Measurements from ENCODE around the gene DUSP22.

The DUSP22 gene

DNA sequence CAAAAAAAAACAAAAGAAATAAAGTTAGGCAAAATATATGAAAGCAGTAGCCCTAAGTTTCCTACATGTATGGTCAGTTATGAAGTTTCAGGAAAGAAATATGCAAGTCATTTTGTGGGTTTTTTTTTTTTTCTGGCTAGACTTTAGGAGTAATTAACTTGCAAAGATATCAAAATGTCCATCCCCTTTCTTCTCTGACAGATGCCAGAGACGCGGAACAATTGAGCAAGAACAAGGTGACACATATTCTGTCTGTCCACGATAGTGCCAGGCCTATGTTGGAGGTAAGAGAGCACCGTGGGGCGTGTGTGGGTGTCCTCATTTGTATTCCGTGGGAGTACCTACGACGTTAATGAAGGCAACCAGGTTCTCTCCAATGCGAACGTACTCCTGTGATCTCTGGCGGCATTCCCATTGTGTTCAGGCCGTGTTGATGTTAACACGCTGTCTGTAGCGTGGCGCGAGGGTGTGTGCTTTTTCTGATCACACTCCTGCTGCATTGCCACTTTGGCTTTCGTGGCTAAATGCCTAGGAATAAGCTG, 19.5 kb downstream of the DUSP22 start:
- DNase-seq (ENCODE audit: low spot score), result no peak

DNA sequence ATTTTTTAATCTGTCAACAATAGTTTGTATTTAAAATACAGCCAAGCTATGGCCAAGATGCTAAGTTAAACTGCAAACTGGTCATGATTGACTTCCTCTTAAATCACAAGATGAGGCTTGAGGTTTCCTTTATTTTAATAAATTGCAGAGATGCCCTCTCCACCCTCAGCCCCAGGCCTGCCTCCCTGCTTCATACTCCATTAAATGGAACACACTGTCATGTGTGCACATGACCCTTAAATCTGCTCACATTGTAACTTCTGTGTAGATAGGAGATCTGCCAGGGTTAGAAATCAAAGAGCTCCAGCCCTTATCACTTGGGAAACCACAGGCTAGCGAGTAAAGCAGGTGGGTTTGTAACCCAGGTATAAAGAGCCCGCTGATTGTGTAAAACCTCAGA, 20.8 kb downstream of the DUSP22 start:
- no peak for DNase-seq (ENCODE audit: low spot score)

- DNase-seq (ENCODE audit: low spot score), result no peak
These were observed 21.6 kb downstream of the DUSP22 start for GRCh38 chr6:313917-314316.

DNA sequence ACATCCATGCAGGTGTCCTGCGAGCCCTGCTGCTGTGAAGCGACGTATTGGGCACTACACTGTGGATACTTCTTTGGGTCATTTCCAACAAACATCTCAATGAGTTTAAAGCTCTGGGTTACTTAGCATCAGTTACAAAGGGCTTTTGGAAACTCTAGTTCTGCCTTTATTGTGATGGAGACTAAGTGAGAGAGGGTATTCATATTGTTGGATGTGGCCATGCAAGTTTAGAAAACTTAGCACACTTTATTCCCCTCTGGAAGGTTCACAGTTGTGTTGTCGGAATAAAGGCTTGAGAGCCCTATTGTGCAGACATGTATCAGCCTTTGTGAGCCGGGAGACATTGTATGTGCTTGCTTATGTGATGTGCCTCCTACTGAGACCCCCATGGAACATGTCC, 22.1 kb downstream of the DUSP22 start:
- DNase-seq (ENCODE audit: low spot score), result no peak

DNA sequence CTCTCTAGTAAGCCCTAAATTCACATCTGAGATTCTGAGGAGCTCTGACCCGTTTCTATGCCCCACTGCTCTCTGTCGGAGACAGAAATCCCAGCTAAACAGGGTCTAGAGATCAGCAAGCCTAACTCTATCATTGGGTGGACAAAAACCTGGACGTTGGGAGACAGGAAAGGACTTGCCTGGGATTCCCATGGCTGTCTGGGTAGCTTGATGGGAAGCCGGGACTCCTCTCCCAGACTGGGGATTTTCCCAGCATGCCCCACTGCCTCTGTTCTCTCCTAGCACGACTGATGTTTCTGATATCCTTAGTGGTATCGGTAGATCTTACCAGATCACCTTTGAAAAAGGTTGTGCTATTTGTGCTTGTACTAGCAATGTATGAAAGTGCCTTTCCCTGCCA, 22.9 kb downstream of the DUSP22 start:
- DNase-seq (ENCODE audit: low spot score), result no peak

GRCh38 chr6:315921-316752, 23.9 kb downstream of the DUSP22 start:
- no peak for DNase-seq (ENCODE audit: low spot score)

GRCh38 chr6:316753-317038, 24.4 kb downstream of the DUSP22 start:
- DNase-seq (ENCODE audit: low spot score), result no peak

- DNase-seq (ENCODE audit: low spot score), result no peak
These were observed 24.8 kb downstream of the DUSP22 start for GRCh38 chr6:317060-317447.

GRCh38 chr6:317448-318144, 25.3 kb downstream of the DUSP22 start:
- DNase-seq (ENCODE audit: low spot score), result no peak

GRCh38 chr6:318243-318890, 26.1 kb downstream of the DUSP22 start:
- no peak for DNase-seq (ENCODE audit: low spot score)

GRCh38 chr6:319177-320131, 27.2 kb downstream of the DUSP22 start:
- no peak for DNase-seq (ENCODE audit: low spot score)

- DNase-seq (ENCODE audit: low spot score), result no peak
These were observed 28.3 kb downstream of the DUSP22 start for GRCh38 chr6:320351-321157.

DNA sequence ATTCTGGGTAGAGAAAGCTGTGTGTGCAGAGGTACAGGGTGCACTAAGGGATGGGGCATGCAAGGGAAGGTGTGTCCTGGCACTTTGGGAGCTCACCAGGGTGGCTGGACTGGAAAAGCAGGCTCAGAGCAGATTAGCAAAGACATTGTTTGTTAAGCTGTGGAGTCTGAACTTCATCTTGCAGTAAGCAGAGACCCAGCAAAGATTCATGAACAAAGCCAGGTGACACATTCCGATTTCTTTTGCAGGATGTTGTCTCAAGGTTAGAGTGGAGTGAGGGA, 28.8 kb downstream of the DUSP22 start:
- DNase-seq (ENCODE audit: low spot score), result no peak

GRCh38 chr6:321536-322258, 29.4 kb downstream of the DUSP22 start:
- no peak for DNase-seq (ENCODE audit: low spot score)

GRCh38 chr6:322259-322930, 30.1 kb downstream of the DUSP22 start:
- DNase-seq (ENCODE audit: low spot score), result no peak

DNA sequence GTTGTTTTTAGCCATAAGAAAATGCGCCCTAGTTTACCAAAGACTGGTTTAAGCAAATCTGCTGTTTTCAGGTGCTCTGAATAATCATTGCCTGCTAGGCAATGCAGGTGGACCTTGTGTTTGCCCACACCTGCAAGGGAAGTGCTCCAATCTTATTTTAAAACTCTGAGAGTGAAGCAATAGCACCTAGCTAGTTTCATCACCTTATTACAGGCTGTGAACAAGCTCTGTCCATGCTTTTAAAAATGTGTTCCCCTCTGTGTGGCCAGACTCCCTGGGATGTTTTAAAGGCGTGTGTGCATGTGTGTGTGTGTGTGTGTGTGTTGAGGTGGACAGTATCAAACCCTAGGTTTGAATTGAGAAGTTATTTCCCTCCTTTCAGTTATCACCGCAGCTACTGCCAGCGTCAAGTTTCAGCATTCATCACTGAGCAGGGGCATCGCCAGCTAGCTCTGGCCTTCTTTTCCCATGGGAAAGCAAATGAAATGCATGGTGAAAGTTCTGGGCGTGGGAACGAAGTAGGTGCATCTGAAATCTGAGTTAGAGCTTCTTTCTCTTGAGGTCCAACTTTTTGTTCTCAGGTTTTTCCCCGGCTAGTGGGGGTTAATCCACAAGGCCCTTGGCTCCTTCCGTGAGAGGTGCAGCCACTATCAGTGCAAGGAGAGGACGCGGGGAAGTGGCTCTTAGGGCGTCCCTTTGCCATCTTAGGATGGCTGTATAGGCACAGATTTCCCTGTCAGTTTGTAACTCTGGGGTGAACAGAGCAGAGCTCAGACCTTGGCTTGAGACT, 30.8 kb downstream of the DUSP22 start:
- no peak for DNase-seq (ENCODE audit: low spot score)

- no peak for DNase-seq (ENCODE audit: low spot score)
These were observed 31.4 kb downstream of the DUSP22 start for GRCh38 chr6:323730-324088.

DNA sequence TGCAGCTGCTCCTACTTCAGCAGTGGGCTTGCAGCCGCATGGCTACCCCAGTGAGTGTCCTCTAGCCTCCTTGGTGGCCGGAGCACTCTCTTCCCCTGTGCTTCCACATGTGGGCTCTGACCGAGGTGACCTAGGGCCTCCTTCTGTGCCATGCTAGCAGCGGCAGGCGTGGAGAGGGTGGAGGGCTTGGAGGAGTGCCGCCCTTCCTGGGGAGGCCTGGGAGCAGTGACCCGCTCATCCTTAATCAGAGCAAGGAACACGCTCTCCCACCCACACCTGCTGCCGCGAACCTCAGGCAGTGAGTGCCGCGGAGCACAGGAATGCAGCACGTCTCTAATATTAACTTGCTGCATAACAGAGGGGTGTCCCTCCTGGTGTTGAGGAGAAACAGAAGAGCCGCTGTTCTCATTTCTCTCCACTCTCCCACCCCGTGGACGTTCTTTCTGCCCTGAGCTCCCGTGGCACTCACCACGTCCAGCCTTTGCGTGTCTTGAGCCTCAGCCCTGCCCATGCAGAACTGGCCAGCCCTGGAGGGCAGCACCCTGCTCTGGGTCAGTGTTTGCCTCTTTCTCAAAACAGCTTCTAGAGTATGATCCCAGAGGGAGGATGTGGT, 31.9 kb downstream of the DUSP22 start:
- DNase-seq (ENCODE audit: low spot score), result no peak

DNA sequence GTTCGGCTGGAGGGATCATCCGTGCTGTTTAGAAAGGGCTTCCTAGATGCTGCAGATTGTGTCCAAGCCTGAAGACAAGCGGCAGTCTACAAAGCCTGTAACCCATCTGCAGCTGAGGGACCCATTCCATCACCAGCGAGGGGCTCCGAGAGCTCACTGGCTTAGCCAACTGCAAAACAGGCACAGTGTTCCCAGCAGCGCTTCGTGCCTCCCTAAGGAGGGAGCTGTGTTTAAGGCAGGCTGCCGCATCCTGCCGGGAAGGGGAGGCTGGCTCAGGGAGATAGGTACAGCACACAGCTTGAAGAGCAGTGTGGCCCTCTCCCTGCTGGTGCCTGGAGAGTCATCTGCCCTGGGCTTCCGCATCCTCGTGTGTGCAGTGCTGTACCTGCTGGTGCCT, 32.4 kb downstream of the DUSP22 start:
- no peak for DNase-seq (ENCODE audit: low spot score)
